ENCODE measurements around the gene RPS6KA3.

The RPS6KA3 gene

GRCh38 chrX:20231598-20231997 is 35.1 kb downstream of the RPS6KA3 start:
- Histone ChIP-seq H4K91ac (ENCODE audit: low read length) (no peak overlapping the region), H3K9ac (ENCODE audit: low read length) (no peak overlapping the region), H3K23ac (ENCODE audit: low read length in 2 of 2) (no peak overlapping the region), H3K4ac (ENCODE audit: low read depth in 1 of 2, low read length in 2 of 2) (no peak overlapping the region), H2AK5ac (ENCODE audit: low read length, severe bottlenecking) (no peak overlapping the region), H2AFZ (ENCODE audit: low read depth, low read length) (no peak overlapping the region), H4K8ac (ENCODE audit: low read length) (no peak overlapping the region), H3K4me2 (ENCODE audit: low read length, poor library complexity, severe bottlenecking) (no peak overlapping the region), H2BK5ac (ENCODE audit: low read depth, low read length, poor library complexity, severe bottlenecking) (no peak overlapping the region), H3K79me1 (replicated peaks; ENCODE audit: low read length, poor library complexity, severe bottlenecking) (peaks cover 4% of the 10 kb centered on the region), H2BK15ac (ENCODE audit: low read depth, poor library complexity, severe bottlenecking) (no peak overlapping the region), H3K4me3 (ENCODE audit: insufficient read depth in 1 of 2, low read depth in 1 of 2, low read length in 2 of 2) (no peak overlapping the region), H3K18ac (ENCODE audit: low read depth in 1 of 2, low read length in 2 of 2) (no peak overlapping the region), H3K27me3 (ENCODE audit: control insufficient read depth in 1 of 2, insufficient read depth in 1 of 2, low read length in 2 of 2) (no peaks in the 10 kb centered on the region), H3K14ac (ENCODE audit: low read length in 2 of 2) (no peak overlapping the region), H2BK12ac (ENCODE audit: low read length in 2 of 2) (no peak overlapping the region), H3K36me3 (ENCODE audit: control insufficient read depth in 1 of 2, insufficient read depth in 2 of 2, low read depth in 1 of 2, low read length in 2 of 2) (peaks cover 3 to 49% of the 10 kb centered on the region in 2 experiments), H2BK120ac (ENCODE audit: low read depth, low read length) (no peak overlapping the region), H3K9me3 (ENCODE audit: control insufficient read depth, low read length) (no peaks in the 10 kb centered on the region), H3K4me1 (ENCODE audit: control insufficient read depth, insufficient read depth, low read depth, low read length) (no peaks in the 10 kb centered on the region), H3K27ac (ENCODE audit: low read length, poor library complexity, severe bottlenecking) (no peak overlapping the region)
- 95% methylated on average over 4 of the region's 4 CpGs for WGBS
- DNase-seq = no peak

- Histone ChIP-seq H3K14ac (ENCODE audit: low read length in 2 of 2) (no peak overlapping the region), H3K27ac (ENCODE audit: low read length, poor library complexity, severe bottlenecking) (no peak overlapping the region), H3K4me3 (ENCODE audit: insufficient read depth in 1 of 2, low read depth in 1 of 2, low read length in 2 of 2) (no peak overlapping the region), H4K91ac (ENCODE audit: low read length) (no peak overlapping the region), H2BK15ac (ENCODE audit: low read depth, poor library complexity, severe bottlenecking) (no peak overlapping the region), H2AK5ac (ENCODE audit: low read length, severe bottlenecking) (no peak overlapping the region), H3K79me1 (replicated peaks; ENCODE audit: low read length, poor library complexity, severe bottlenecking) (peaks cover 4% of the 10 kb centered on the region), H3K4me1 (ENCODE audit: control insufficient read depth, insufficient read depth, low read depth, low read length) (no peaks in the 10 kb centered on the region), H2BK5ac (ENCODE audit: low read depth, low read length, poor library complexity, severe bottlenecking) (no peak overlapping the region), H3K9ac (ENCODE audit: low read length) (no peak overlapping the region), H3K4me2 (ENCODE audit: low read length, poor library complexity, severe bottlenecking) (no peak overlapping the region), H3K18ac (ENCODE audit: low read depth in 1 of 2, low read length in 2 of 2) (no peak overlapping the region), H3K27me3 (ENCODE audit: control insufficient read depth in 1 of 2, insufficient read depth in 1 of 2, low read length in 2 of 2) (no peaks in the 10 kb centered on the region), H3K9me3 (ENCODE audit: control insufficient read depth, low read length) (no peaks in the 10 kb centered on the region), H2BK120ac (ENCODE audit: low read depth, low read length) (no peak overlapping the region), H3K23ac (ENCODE audit: low read length in 2 of 2) (no peak overlapping the region), H4K8ac (ENCODE audit: low read length) (no peak overlapping the region), H3K36me3 (ENCODE audit: control insufficient read depth in 1 of 2, insufficient read depth in 2 of 2, low read depth in 1 of 2, low read length in 2 of 2) (peaks cover 3 to 47% of the 10 kb centered on the region in 2 experiments), H2AFZ (ENCODE audit: low read depth, low read length) (no peak overlapping the region), H3K4ac (ENCODE audit: low read depth in 1 of 2, low read length in 2 of 2) (no peak overlapping the region), H2BK12ac (ENCODE audit: low read length in 2 of 2) (no peak overlapping the region)
- 100% methylated on average over 3 of the region's 3 CpGs for WGBS
- no peak for DNase-seq
These were observed 36.3 kb downstream of the RPS6KA3 start for GRCh38 chrX:20230406-20230805.

- Histone ChIP-seq H2BK120ac (ENCODE audit: low read depth, low read length) (no peak overlapping the region), H3K36me3 (ENCODE audit: control insufficient read depth in 1 of 2, insufficient read depth in 2 of 2, low read depth in 1 of 2, low read length in 2 of 2) (peaks cover 3 to 47% of the 10 kb centered on the region in 2 experiments), H4K8ac (ENCODE audit: low read length) (no peak overlapping the region), H3K27me3 (ENCODE audit: control insufficient read depth in 1 of 2, insufficient read depth in 1 of 2, low read length in 2 of 2) (peaks cover 0 to 3% of the 10 kb centered on the region in 2 experiments), H3K14ac (ENCODE audit: low read length in 2 of 2) (no peak overlapping the region), H2AFZ (ENCODE audit: low read depth, low read length) (no peak overlapping the region), H3K4me2 (ENCODE audit: low read length, poor library complexity, severe bottlenecking) (no peak overlapping the region), H3K18ac (ENCODE audit: low read depth in 1 of 2, low read length in 2 of 2) (no peak overlapping the region), H2BK5ac (ENCODE audit: low read depth, low read length, poor library complexity, severe bottlenecking) (no peak overlapping the region), H3K79me1 (replicated peaks; ENCODE audit: low read length, poor library complexity, severe bottlenecking) (peaks cover 4% of the 10 kb centered on the region), H3K27ac (ENCODE audit: low read length, poor library complexity, severe bottlenecking) (no peak overlapping the region), H3K9me3 (ENCODE audit: control insufficient read depth, low read length) (no peaks in the 10 kb centered on the region), H3K9ac (ENCODE audit: low read length) (no peak overlapping the region), H3K4ac (ENCODE audit: low read depth in 1 of 2, low read length in 2 of 2) (no peak overlapping the region), H2BK12ac (ENCODE audit: low read length in 2 of 2) (no peak overlapping the region), H3K23ac (ENCODE audit: low read length in 2 of 2) (no peak overlapping the region), H2BK15ac (ENCODE audit: low read depth, poor library complexity, severe bottlenecking) (no peak overlapping the region), H3K4me1 (ENCODE audit: control insufficient read depth, insufficient read depth, low read depth, low read length) (no peaks in the 10 kb centered on the region), H2AK5ac (ENCODE audit: low read length, severe bottlenecking) (no peak overlapping the region), H4K91ac (ENCODE audit: low read length) (no peak overlapping the region), H3K4me3 (ENCODE audit: insufficient read depth in 1 of 2, low read depth in 1 of 2, low read length in 2 of 2) (no peak overlapping the region)
- WGBS = 100% methylated on average over 2 of the region's 3 CpGs
- DNase-seq = no peak
These were observed 37.6 kb downstream of the RPS6KA3 start for GRCh38 chrX:20229155-20229554.

- Histone ChIP-seq H3K14ac (ENCODE audit: low read length in 2 of 2) (no peak overlapping the region), H3K27ac (ENCODE audit: low read length, poor library complexity, severe bottlenecking) (no peak overlapping the region), H2AK5ac (ENCODE audit: low read length, severe bottlenecking) (no peak overlapping the region), H3K4me1 (ENCODE audit: control insufficient read depth, insufficient read depth, low read depth, low read length) (no peaks in the 10 kb centered on the region), H3K4me3 (ENCODE audit: insufficient read depth in 1 of 2, low read depth in 1 of 2, low read length in 2 of 2) (no peak overlapping the region), H2BK15ac (ENCODE audit: low read depth, poor library complexity, severe bottlenecking) (no peak overlapping the region), H4K8ac (ENCODE audit: low read length) (no peak overlapping the region), H2BK12ac (ENCODE audit: low read length in 2 of 2) (no peak overlapping the region), H3K18ac (ENCODE audit: low read depth in 1 of 2, low read length in 2 of 2) (no peak overlapping the region), H3K9ac (ENCODE audit: low read length) (no peak overlapping the region), H3K36me3 (ENCODE audit: control insufficient read depth in 1 of 2, insufficient read depth in 2 of 2, low read depth in 1 of 2, low read length in 2 of 2) (peaks cover 3 to 39% of the 10 kb centered on the region in 2 experiments), H3K23ac (ENCODE audit: low read length in 2 of 2) (no peak overlapping the region), H3K79me1 (replicated peaks; ENCODE audit: low read length, poor library complexity, severe bottlenecking) (peaks cover 4% of the 10 kb centered on the region), H3K27me3 (ENCODE audit: control insufficient read depth in 1 of 2, insufficient read depth in 1 of 2, low read length in 2 of 2) (peaks cover 0 to 3% of the 10 kb centered on the region in 2 experiments), H2BK5ac (ENCODE audit: low read depth, low read length, poor library complexity, severe bottlenecking) (no peak overlapping the region), H2BK120ac (ENCODE audit: low read depth, low read length) (no peak overlapping the region), H2AFZ (ENCODE audit: low read depth, low read length) (no peak overlapping the region), H3K9me3 (ENCODE audit: control insufficient read depth, low read length) (no peaks in the 10 kb centered on the region), H4K91ac (ENCODE audit: low read length) (no peak overlapping the region), H3K4ac (ENCODE audit: low read depth in 1 of 2, low read length in 2 of 2) (no peak overlapping the region), H3K4me2 (ENCODE audit: low read length, poor library complexity, severe bottlenecking) (no peak overlapping the region)
- no peak for DNase-seq
- 100% methylated on average over 1 of the region's 2 CpGs for WGBS
These were observed 38.5 kb downstream of the RPS6KA3 start for GRCh38 chrX:20228245-20228644.
